Peyer's patch (tissue), 4 donors: Measurements from ENCODE around the gene HNRNPM. TPM values are rescaled to one million over a fixed set of nuclear protein-coding genes. Genes with fewer than 3 reads are reported as not detected.

Experiments used
- DNase-seq, 3 donors: peaks; one replicate each; pipeline ENCODE4 v3.0.0-alpha.2; 2017 to 2019
- H3K27ac ChIP-seq, 4 donors: fragments of 200-600 bp; sonication (generic); one replicate each; pipeline ENCODE4 v1.5.1; 2016 to 2019
- H3K27me3 ChIP-seq, 2 donors: fragments of 200-600 bp; sonication (generic); one replicate each; pipeline ENCODE4 v1.5.1; 2019
- H3K36me3 ChIP-seq, 3 donors: fragments of 200-600 bp; sonication (generic); one replicate each; pipeline ENCODE4 v1.5.1; 2016 to 2019
- H3K4me1 ChIP-seq, 4 donors: fragments of 200-600 bp; sonication (generic); one replicate each; pipeline ENCODE4 v1.5.1; 2016 to 2019
- H3K4me3 ChIP-seq, 4 donors: fragments of 200-600 bp; sonication (generic); 1 replicate in 3 of 4; 2 replicates in 1 of 4; pipeline ENCODE4 v1.5.1; 2016 to 2019; ENCODE audit warnings: mild to moderate bottlenecking in 1 of 4
- H3K9me3 ChIP-seq, 4 donors: fragments of 200-600 bp; sonication (generic); one replicate each; pipeline ENCODE4 v1.5.1; 2016 to 2019; ENCODE audit warnings: mild to moderate bottlenecking in 1 of 4
- CTCF ChIP-seq, 6 experiments: fragments of 450-650 bp in 4 of 6; fragments of 200-600 bp in 2 of 6; sonication (generic) in 1 of 6; IDR thresholded peaks; one replicate each; pipeline ENCODE4 v1.5.1; 2017 to 2019; ENCODE audit warnings: antibody characterized with exemption in 6 of 6, mild to moderate bottlenecking in 3 of 6, moderate library complexity in 1 of 6
- POLR2A ChIP-seq, 2 donors: fragments of 450-650 bp; IDR thresholded peaks; one replicate each; pipeline ENCODE4 v1.5.1; 2017; ENCODE audit warnings: antibody characterized with exemption in 2 of 2, mild to moderate bottlenecking in 2 of 2, moderate library complexity in 2 of 2
- total RNA-seq, 4 donors: library from RNA; depleted of rRNA; stranded (reverse); fragments of >200 nt; gene quantifications; one replicate each; pipeline ENCODE4 v1.1.0, GENCODE V29; 2016

HNRNPM gene
- 100 to 1,000 TPM; 108 to 128 (median 116) TPM for total RNA-seq

GRCh38 chr19:8444677-8445487 is at the start of gene HNRNPM:
TSS of gene HNRNPM (plus strand) at chr19:8444975. CDS start at chr19:8444999, 24 bp downstream.
- H3K9me3 ChIP-seq, result no peaks in the 10 kb centered on the region
- peaks cover 0 to 40% (median 15%) of the 10 kb centered on the region in 4 donors for H3K4me1 ChIP-seq
- peak within 1 kb of the TSS; percentile 57 to 96 (median 94) for H3K4me3 ChIP-seq
- TF ChIP-seq CTCF (IDR thresholded peaks at IDR 0.05), result no peak
- peak; percentile 84 to 92 for TF ChIP-seq POLR2A (IDR thresholded peaks at IDR 0.05)
- peak within 1 kb of the TSS; percentile 88 to 97 (median 96) for H3K27ac ChIP-seq
- H3K36me3 ChIP-seq, result peaks cover 0 to 4% (median 0%) of the 10 kb centered on the region in 3 donors
- H3K27me3 ChIP-seq, result no peaks in the 10 kb centered on the region
- DNase-seq, result peak; percentile 99 to 100 (median 100)

DNA sequence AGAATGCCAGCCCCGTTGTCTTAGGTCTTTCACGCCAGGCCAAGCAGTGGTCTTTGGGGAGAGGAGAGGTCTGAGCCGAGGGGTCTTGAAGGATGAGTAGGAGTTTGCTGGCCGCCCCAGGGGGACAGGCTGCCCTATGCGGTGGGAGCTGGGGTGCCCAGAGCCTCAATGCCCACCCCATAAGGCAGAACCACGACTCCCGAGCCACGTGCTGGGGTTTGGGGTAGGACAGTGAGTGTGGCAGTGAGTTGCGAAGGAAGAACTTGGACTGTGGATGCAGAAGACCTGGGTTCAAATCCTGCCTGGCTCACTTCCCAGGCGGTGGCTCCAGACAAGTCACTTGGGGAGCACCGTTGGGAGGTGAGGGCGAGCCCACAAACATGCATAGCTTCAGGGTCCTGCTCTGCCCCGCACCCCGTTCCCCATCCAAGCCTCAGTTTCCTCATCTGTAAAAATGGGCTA is 49.1 kb upstream of the HNRNPM start:
- Histone ChIP-seq H3K4me1 (peaks cover 0 to 61% (median 5%) of the 10 kb centered on the region in 4 donors), H3K36me3 (peaks cover 0 to 17% (median 0%) of the 10 kb centered on the region in 3 donors), H3K4me3 (no peak overlapping the region), H3K9me3 (no peaks in the 10 kb centered on the region), H3K27me3 (no peaks in the 10 kb centered on the region), H3K27ac (peak overlapping the region in 1 of 4 donors; percentile 59)
- no peak for DNase-seq
- no peak for TF ChIP-seq POLR2A (IDR thresholded peaks at IDR 0.05)
- TF ChIP-seq CTCF (IDR thresholded peaks at IDR 0.05), result no peak

GRCh38 chr19:8396185-8396562 is 48.6 kb upstream of the HNRNPM start:
- Histone ChIP-seq H3K36me3 (peaks cover 0 to 19% (median 0%) of the 10 kb centered on the region in 3 donors), H3K4me1 (peaks cover 0 to 57% (median 3%) of the 10 kb centered on the region in 4 donors)

GRCh38 chr19:8396563-8397203 is 48.1 kb upstream of the HNRNPM start:
- DNase-seq, result peak; percentile 53 to 84 (median 76)
- H3K4me1 ChIP-seq, result peaks cover 0 to 52% (median 2%) of the 10 kb centered on the region in 4 donors
- no peaks in the 10 kb centered on the region for H3K9me3 ChIP-seq
- TF ChIP-seq CTCF (IDR thresholded peaks at IDR 0.05), result peak in 4 of 6 experiments; percentile 52 to 58 (median 57)
- TF ChIP-seq POLR2A (IDR thresholded peaks at IDR 0.05), result no peak
- H3K36me3 ChIP-seq, result peaks cover 0 to 19% (median 0%) of the 10 kb centered on the region in 3 donors
- no peaks in the 10 kb centered on the region for H3K27me3 ChIP-seq
- no peak overlapping the region for H3K4me3 ChIP-seq
- no peak overlapping the region for H3K27ac ChIP-seq

More at GRCh38 chr19:8396185-8396562, 48.6 kb upstream of the HNRNPM start:
- DNase-seq, result no peak
- TF ChIP-seq CTCF (IDR thresholded peaks at IDR 0.05) (no peak), POLR2A (IDR thresholded peaks at IDR 0.05) (no peak)
- no peaks in the 10 kb centered on the region for H3K27me3 ChIP-seq
- no peak overlapping the region for H3K27ac ChIP-seq
- no peaks in the 10 kb centered on the region for H3K9me3 ChIP-seq
- H3K4me3 ChIP-seq, result no peak overlapping the region

DNA sequence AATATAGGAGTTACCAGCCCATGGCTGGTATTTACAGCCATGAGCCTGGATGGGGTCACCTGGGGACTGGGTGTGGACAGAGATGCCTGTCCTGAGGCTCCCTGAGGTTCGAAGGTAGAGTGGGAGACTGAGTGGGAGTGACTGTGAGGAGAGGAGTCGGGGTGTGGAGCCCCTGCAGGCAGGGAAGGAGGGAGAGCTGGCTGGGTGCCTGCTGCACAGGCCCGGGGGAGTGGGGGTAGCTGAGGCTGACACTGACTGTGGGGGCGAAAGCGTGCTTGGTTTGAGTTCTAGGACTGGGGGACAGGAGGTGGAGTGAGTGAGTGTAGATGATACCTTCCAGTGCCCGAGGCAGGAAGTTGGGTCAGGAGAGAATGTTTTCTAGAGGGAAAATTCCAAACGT is 47.5 kb upstream of the HNRNPM start:
- Histone ChIP-seq H3K27me3 (no peaks in the 10 kb centered on the region), H3K27ac (no peak overlapping the region), H3K36me3 (peaks cover 0 to 25% (median 0%) of the 10 kb centered on the region in 3 donors), H3K4me1 (peaks cover 0 to 46% (median 2%) of the 10 kb centered on the region in 4 donors), H3K4me3 (no peak overlapping the region), H3K9me3 (no peaks in the 10 kb centered on the region)
- peak in 1 of 3 donors; percentile 42 for DNase-seq
- TF ChIP-seq POLR2A (IDR thresholded peaks at IDR 0.05) (no peak), CTCF (IDR thresholded peaks at IDR 0.05) (no peak)
